DMS 273 treated with DMSO at 0.1 percent for 48 hours (cell line): Measurements from ENCODE around the gene KDM4C.
A peak's percentile ranks its signal among the peaks of the same experiment; 100 is the strongest.
"Not testable (repeated sequence)": the region's sequence is repeated elsewhere in the genome, so short reads cannot be mapped to it uniquely, and the experiment has no call there.

ENCODE experiments used
- DNase-seq: peaks from one replicate; lab custom pipeline; 2025; lab: John Stamatoyannopoulos, UW

Gene KDM4C

DNA sequence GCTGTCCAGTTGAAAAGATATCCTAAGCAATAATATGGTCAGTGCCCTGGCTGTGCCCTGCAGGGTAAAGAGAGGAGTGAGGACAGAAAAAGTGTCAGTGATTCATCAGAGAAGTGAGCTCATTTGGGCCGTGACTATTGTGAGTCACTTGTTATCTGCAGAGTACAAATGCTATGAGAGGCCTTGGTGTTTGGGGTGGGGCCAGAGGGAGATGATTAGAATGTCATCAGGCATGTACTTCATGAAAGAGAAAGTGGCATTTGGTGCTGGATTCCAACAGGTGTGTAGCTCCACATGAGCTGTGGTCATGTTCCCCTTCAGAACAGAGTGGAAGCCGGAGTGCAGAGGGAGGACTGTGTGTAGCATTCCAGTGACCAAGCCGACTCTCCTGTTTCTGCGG is 174.1 kb downstream of the KDM4C start:
- DNase-seq: no peak

DNA sequence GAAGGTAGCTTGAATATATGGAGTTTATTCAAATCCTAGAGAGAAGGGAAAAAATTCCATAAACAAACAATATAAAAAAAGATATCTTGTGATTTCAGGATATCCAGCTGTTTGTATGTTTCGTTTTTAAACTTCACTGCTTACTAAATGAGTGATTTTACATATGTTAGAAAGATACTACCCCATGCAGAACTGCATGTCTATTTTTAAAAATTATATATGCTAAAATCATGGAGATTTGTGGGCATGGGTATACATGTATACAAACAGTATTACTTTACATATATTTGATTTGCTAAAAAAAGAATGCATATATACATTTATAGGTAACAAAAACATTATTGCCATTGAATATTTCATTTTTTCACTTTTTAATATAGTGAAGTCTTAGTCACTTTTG is 178.3 kb downstream of the KDM4C start:
- no peak for DNase-seq

GRCh38 chr9:6937209-6937608 is 179.4 kb downstream of the KDM4C start:
- no peak for DNase-seq

- DNase-seq: peak; percentile 53
Measured at GRCh38 chr9:6938447-6938846, 180.7 kb downstream of the KDM4C start.

DNA sequence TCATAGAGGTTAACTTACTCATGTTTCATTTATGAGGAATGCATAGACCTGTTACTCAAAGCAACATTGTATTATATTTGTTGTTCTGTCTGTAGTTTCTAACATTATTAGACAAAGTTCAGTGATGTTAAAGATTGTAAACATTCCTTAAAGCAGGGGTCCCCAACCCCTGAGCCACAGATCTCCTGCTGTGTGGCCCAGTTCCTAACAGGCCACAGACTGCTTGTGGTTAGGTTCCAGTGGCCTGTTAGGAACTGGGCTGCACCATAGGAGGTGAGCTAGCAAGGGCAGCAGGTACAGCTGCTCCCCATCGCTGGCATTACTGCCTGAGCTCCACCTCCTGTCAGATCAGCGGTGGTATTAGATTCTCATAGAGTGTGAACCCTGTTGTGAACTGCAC is 181.1 kb downstream of the KDM4C start:
- no peak for DNase-seq

DNA sequence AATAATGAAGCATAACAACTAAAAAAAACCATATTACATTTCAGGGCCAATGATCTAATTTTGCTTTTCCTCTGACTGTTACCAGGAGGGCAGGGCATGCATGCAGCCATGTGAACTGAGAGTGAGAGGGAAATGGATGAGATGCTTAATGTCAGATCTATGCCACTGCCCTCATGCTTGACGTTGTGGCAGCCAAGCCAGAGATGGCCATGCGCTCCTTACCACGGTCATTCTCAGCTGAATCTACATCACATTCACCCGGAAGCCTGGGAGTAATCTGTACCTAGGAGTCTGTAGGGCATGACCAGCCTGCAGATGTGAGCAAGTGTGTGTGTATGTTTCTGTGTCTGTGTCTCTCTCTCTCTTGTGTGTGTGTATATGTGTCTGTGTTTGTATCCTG is 183.7 kb downstream of the KDM4C start:
- no peak for DNase-seq

DNA sequence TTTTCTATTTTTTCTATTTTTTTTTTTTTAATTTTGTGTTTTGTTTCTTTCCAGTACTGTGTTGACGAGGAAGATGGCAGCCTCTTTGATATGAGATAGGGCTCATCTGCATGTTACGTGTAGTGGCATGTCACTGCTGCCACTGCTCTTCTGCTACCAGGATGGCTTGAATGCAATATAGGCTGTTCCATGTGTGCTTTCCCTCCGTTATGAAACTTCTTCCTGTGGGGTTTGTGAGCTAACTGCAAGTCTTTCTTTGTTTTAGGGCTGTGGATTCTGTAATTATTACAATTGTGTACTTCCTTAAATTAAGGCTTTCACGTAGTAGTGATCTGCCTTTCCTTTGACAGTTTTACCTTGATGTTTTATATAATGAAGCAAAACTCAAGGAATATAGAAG is 184.6 kb downstream of the KDM4C start:
- DNase-seq: no peak

DNA sequence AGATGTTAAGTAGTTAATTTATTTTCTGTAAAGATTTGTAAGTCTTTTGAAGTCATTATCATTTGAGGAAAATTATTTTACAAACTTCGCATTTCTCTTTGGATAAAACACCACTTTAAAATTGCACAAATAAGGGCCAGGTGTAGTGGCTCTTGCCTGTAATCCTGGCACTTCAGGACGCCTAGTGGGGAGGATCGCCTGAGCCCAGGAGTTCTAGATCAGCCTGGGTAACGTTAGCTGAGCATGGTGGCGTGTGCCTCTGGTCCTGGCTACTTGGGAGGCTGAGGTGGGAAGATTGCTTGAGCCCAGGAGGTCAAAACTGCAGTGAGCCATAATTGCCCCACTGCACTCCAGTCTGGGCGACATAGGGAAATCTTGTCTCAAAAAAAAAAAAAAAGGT is 185.5 kb downstream of the KDM4C start:
- no peak for DNase-seq

DNA sequence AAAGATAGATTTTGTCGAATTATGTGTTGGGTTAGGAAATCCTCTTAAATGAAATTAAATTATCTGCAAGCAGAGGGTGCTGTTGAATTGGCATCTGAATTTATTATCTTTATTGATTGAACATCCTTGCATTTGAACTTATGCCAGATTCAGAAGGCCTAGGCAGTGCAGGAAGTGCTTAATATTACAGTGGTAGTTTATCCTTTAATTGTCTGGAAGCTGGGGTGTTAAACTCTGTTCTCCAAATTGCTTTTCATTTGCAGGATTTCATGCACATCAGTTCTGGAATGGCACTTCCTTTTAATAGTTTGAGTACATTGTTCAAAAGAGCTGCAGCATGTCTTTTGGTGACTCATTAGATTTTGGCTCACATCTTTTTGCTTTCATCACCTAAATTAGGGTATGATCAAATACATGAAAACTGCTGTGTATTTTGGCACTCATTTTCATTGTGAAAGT is 186.3 kb downstream of the KDM4C start:
- no peak for DNase-seq

DNA sequence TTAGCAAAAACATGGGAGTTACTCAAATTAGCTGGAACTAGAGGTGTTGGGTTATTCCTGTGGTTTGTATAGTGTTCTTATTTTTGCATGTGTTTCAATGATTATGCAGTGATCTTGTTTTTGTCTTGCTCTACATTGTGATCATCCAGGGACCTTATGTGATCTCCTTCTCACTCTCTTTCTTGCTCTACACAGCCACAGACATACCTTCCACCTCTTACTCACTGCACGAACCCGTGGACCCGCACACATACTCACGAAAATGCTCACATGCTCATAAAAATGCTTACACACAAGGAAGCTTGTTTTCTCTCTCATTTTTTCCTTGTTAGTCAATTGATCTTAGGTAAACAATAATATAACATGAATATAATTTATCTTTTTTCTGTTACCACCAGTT is 187.1 kb downstream of the KDM4C start:
- no peak for DNase-seq

GRCh38 chr9:6945816-6946215 is 188.0 kb downstream of the KDM4C start:
- DNase-seq: no peak

- no peak for DNase-seq
Measured at GRCh38 chr9:6946583-6947166, 188.9 kb downstream of the KDM4C start.

DNA sequence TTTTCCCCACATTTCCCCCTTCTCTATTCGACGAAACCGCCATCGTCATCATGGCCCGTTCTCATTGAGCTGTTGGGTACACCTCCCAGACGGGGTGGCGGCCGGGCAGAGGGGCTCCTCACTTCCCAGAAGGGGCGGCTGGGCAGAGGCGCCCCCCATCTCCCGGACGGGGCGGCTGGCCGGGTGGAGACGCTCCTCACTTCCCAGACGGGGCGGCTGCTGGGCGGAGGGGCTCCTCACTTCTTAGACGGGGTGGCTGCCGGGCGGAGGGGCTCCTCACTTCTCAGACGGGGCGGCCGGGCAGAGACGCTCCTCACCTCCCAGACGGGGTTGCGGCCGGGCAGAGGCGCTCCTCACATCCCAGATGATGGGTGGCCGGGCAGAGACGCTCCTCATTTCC is 191.1 kb downstream of the KDM4C start:
- DNase-seq: not testable (repeated sequence)

GRCh38 chr9:6955251-6955921 is 197.6 kb downstream of the KDM4C start:
- DNase-seq: no peak

GRCh38 chr9:6956879-6957278 is 199.1 kb downstream of the KDM4C start:
- no peak for DNase-seq

GRCh38 chr9:6959270-6960000 is 201.7 kb downstream of the KDM4C start:
- DNase-seq: no peak

GRCh38 chr9:6960777-6961176 is 203.0 kb downstream of the KDM4C start:
- DNase-seq: no peak

DNA sequence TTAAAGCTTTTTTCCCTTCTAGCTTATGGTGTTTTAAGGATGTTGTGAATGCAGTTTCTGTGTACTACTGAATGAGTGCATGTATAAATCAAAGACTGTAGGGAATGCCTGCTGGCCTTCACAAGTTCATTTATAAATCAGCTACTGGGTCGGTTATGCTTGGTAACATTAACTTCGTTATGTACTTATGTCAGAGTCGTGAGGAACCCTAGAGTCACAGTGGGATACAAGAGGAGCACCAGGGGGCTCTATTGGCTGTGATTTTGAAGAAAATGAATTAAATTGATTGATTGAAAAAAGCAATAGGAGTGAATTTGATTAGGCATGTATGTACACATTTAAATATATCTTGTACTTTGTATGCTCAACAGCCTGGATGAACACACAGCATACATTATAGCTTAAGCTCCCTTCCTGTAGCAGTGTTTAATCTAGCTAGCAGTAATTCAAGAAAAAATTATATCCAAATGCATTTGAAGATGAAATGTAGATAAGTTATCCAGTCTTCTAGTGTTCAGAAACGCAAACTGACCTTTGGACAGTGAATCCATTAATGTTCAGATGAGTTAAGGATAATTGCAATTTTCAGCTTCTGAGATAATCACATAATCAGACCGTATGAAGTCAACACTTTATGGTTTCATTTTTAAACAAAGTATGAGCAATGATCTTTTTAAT is 204.2 kb downstream of the KDM4C start:
- no peak for DNase-seq

DNA sequence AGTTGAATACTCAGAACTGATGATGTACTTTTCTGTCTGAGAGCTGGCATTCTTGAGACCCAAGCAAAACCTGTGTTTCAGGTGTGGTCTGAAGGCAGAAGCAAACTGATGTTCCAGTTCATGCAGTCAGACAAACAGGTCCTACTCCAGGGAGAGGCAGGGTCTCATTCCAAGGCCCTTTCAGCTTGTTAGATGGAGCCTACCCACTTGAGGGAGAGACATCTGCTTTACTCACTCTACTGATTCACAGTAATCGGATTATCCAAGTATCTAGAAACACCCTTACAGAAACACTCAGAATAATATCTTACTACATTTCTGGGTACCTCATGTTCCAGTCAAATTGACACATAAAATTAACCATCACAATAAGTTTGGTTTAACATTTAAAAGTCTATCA is 207.8 kb downstream of the KDM4C start:
- no peak for DNase-seq

GRCh38 chr9:6968271-6968670 is 210.5 kb downstream of the KDM4C start:
- DNase-seq: no peak

DNA sequence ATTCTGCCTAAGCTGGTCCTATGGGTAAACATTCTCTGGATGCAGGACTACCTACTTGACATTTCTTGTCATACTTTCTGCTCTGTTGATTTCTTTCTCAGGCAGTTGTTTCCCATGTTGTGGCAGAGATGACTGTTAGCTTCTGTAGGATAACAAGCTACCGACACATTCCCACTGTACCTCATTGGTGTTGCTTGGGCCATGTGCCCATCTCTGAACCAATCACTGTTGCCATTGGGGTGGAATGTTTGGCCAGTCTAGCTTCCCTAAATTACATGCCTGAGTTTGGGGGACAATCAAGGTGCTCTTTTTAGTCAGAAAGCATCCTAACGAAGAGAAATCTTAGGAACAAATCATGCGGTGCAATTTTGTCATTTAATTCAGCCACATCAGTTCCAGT is 212.0 kb downstream of the KDM4C start:
- DNase-seq: no peak

- no peak for DNase-seq
Measured at GRCh38 chr9:6973089-6973488, 215.3 kb downstream of the KDM4C start.

GRCh38 chr9:6973762-6974161 is 216.0 kb downstream of the KDM4C start:
- no peak for DNase-seq
